K562 (cell line): ENCODE results near the gene LEMD3. TPM values are rescaled to one million over a fixed set of nuclear protein-coding genes. Genes with fewer than 3 reads are reported as not detected.
A peak's percentile ranks its signal among the peaks of the same experiment; 100 is the strongest.

ENCODE experiments used
- ARID2 ChIP-seq: fragments of 450-650 bp; IDR thresholded peaks from 2 replicates; pipeline ENCODE4 v1.6.1; 2017; ENCODE audit warnings: antibody characterized with exemption, mild to moderate bottlenecking
- HDAC3 ChIP-seq: fragments of 450-650 bp; IDR thresholded peaks from 2 replicates; pipeline ENCODE4 v1.6.1; 2018; ENCODE audit warnings: borderline replicate concordance, mild to moderate bottlenecking, moderate library complexity; ENCODE audit not compliant: partially characterized antibody
- ID3 ChIP-seq, 2 experiments: fragments of 250-450 bp in 1 of 2; fragments of 450-650 bp in 1 of 2; sonication (Bioruptor Pico) in 1 of 2; IDR thresholded peaks; 2 replicates each; pipeline versions ENCODE4 v1.6.1 to v1.8.0; 2016 to 2021; ENCODE audit warnings: mild to moderate bottlenecking in 2 of 2, moderate library complexity in 2 of 2, missing compliant biosample characterization in 1 of 2, missing genetic modification characterization in 1 of 2
- KDM1A ChIP-seq, 2 experiments: fragments of 450-650 bp; IDR thresholded peaks; 2 replicates each; pipeline ENCODE4 v1.6.1; 2016; ENCODE audit warnings: mild to moderate bottlenecking in 2 of 2
- KDM2B ChIP-seq: fragments of 250-450 bp; sonication (Bioruptor Pico); IDR thresholded peaks from 2 replicates; pipeline ENCODE4 v1.8.0; 2021; ENCODE audit warnings: mild to moderate bottlenecking, moderate library complexity
- MAFK ChIP-seq: IDR thresholded peaks from 2 replicates; pipeline ENCODE4 v1.6.1; 2011; ENCODE audit warnings: low read length, improper control_type of control experiment
- MCM7 ChIP-seq, 2 experiments: fragments of 450-650 bp; IDR thresholded peaks; 2 replicates each; pipeline ENCODE4 v1.6.1; 2016 to 2018
- MXD1 ChIP-seq: fragments of 250-450 bp; sonication (Bioruptor Pico); IDR thresholded peaks from 2 replicates; pipeline ENCODE4 v1.8.0; 2021; ENCODE audit warnings: borderline replicate concordance, mild to moderate bottlenecking, moderate library complexity; ENCODE audit not compliant: poor library complexity, severe bottlenecking
- NKRF ChIP-seq: fragments of 450-650 bp; IDR thresholded peaks from 2 replicates; pipeline ENCODE4 v1.6.1; 2016; ENCODE audit warnings: borderline replicate concordance
- POLR2AphosphoS5 ChIP-seq: IDR thresholded peaks from 2 replicates; pipeline ENCODE4 v1.6.1; 2011; ENCODE audit warnings: mild to moderate bottlenecking, low read depth, low read length, moderate library complexity; ENCODE audit not compliant: control insufficient read depth, insufficient read depth
- PYGO2 ChIP-seq: fragments of 450-650 bp; IDR thresholded peaks from 2 replicates; pipeline ENCODE4 v1.6.1; 2016; ENCODE audit warnings: mild to moderate bottlenecking, missing genetic modification characterization, moderate library complexity, missing compliant biosample characterization
- RB1 ChIP-seq: fragments of 450-650 bp; IDR thresholded peaks from 2 replicates; pipeline ENCODE4 v1.6.1; 2017; ENCODE audit warnings: low read depth, mild to moderate bottlenecking
- RNF219 ChIP-seq: fragments of 250-450 bp; sonication (Bioruptor Pico); IDR thresholded peaks from 2 replicates; pipeline ENCODE4 v1.5.0; 2022; ENCODE audit warnings: mild to moderate bottlenecking
- SRSF7 ChIP-seq: fragments of 200-400 bp; formaldehyde crosslinking; optimal IDR thresholded peaks from 2 replicates; pipeline ENCODE3; 2017; ENCODE audit warnings: mild to moderate bottlenecking, low read depth, low read length
- TAL1 ChIP-seq: fragments of 450-650 bp; IDR thresholded peaks from 2 replicates; pipeline ENCODE4 v1.6.1; 2016; ENCODE audit warnings: mild to moderate bottlenecking
- TBP ChIP-seq: optimal IDR thresholded peaks from 2 replicates; pipeline ENCODE3; 2011; ENCODE audit warnings: low read depth, low read length, improper control_type of control experiment
- ZBTB9 ChIP-seq: fragments of 450-650 bp; formaldehyde crosslinking; IDR thresholded peaks from 2 replicates; pipeline ENCODE4 v1.4.0; 2020; ENCODE audit warnings: mild to moderate bottlenecking, moderate library complexity
- ZNF239 ChIP-seq: fragments of 250-450 bp; sonication (Bioruptor Pico); IDR thresholded peaks from 2 replicates; pipeline ENCODE4 v1.4.0; 2020; ENCODE audit warnings: mild to moderate bottlenecking
- ZNF24 ChIP-seq: fragments of 450-650 bp; IDR thresholded peaks from 2 replicates; pipeline ENCODE4 v1.6.1; 2016
- ZNF311 ChIP-seq: fragments of 250-450 bp; sonication (Bioruptor Pico); IDR thresholded peaks from 2 replicates; pipeline ENCODE4 v1.4.0; 2020; ENCODE audit warnings: mild to moderate bottlenecking, moderate library complexity
- polyA plus RNA-seq, 8 experiments: library from polyadenylated mRNA; depleted of rRNA in 4 of 8; stranded (reverse) in 5 of 8; unstranded in 3 of 8; fragments of >200 nt; fragmentation: Nextera tagmentation in 2 of 8; fragmentation: Illumina TruSeq in 1 of 8; extraction: Ambion mirVana in 2 of 8; extraction: Trizol in 1 of 8; gene quantifications; 2 replicates each; pipeline versions ENCODE4 v1.2.1 to v1.2.3, GENCODE V29; 2011 to 2014; ENCODE audit warnings: inconsistent platforms in 1 of 8, missing spikeins in 1 of 8
- total RNA-seq, 7 experiments: library from RNA; depleted of rRNA in 6 of 7; stranded (reverse); fragments of >200 nt in 6 of 7; fragmentation: Illumina TruSeq in 2 of 7; extraction: Trizol in 2 of 7; gene quantifications; 2 replicates each; pipeline versions ENCODE4 v1.2.1 to v1.2.3, GENCODE V29; 2011 to 2021; ENCODE audit warnings: low replicate concordance in 1 of 7
- TF ChIP-seq, protein P1 (sequence below): fragments of 200-800 bp; sonication (Bioruptor generic); IDR thresholded peaks from 2 replicates; pipeline ENCODE4 v1.6.1; 2017; ENCODE audit warnings: missing genetic modification characterization, missing compliant biosample characterization

The LEMD3 gene
- total and polyA plus RNA-seq, 9 of the 15 experiments (the other 6 are each of a cell fraction or from before 2014, with no cell fraction given), result 6.8 to 37.4 (median 17.2) TPM

- TF ChIP-seq RNF219 (CRISPR knock-in tag) (no peak), ZNF311 (CRISPR knock-in tag) (no peak), ZBTB9 (CRISPR knock-in tag) (no peak), ARID2 (no peak), TBP (no peak), PYGO2 (tag) (no peak), ID3 (CRISPR knock-in tag; IDR thresholded peaks at IDR 0.05) (no peak), ID3 (tag; IDR thresholded peaks at IDR 0.05) (no peak), SRSF7 (no peak), ZNF24 (no peak), TAL1 (no peak), HDAC3 (no peak), ZNF239 (no peak), POLR2AphosphoS5 (peak; percentile 43; the same call in 1 of the 2 replicates), KDM2B (CRISPR knock-in tag) (0 out of 2 replicates have a peak, but pooled peaks have one; percentile 44), RB1 (no peak), MAFK (no peak), MCM7 (IDR thresholded peaks at IDR 0.05) (no peak), MXD1 (no peak), KDM1A (IDR thresholded peaks at IDR 0.05) (no peak), NKRF (peak; percentile 48; the same call in 1 of the 2 replicates)
- TF ChIP-seq, protein P1, sequence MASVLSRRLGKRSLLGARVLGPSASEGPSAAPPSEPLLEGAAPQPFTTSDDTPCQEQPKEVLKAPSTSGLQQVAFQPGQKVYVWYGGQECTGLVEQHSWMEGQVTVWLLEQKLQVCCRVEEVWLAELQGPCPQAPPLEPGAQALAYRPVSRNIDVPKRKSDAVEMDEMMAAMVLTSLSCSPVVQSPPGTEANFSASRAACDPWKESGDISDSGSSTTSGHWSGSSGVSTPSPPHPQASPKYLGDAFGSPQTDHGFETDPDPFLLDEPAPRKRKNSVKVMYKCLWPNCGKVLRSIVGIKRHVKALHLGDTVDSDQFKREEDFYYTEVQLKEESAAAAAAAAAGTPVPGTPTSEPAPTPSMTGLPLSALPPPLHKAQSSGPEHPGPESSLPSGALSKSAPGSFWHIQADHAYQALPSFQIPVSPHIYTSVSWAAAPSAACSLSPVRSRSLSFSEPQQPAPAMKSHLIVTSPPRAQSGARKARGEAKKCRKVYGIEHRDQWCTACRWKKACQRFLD (CRISPR knock-in tag), result no peak
Measured at GRCh38 chr12:65170209-65170881, 962 bp downstream of the LEMD3 start (continued).
